Upper lobe of left lung (tissue), 4 donors: ENCODE data around the gene CNOT4.

ENCODE experiments used
- EP300 ChIP-seq, 4 donors: sonication (generic); formaldehyde crosslinking; IDR thresholded peaks; one replicate each; pipeline ENCODE4 v1.5.1; 2017; ENCODE audit warnings: antibody characterized with exemption in 4 of 4, control low read depth in 2 of 4
- POLR2A ChIP-seq, 4 donors: fragments of 450-650 bp; IDR thresholded peaks; one replicate each; pipeline ENCODE4 v1.5.1; 2016 to 2017; ENCODE audit warnings: antibody characterized with exemption in 4 of 4, mild to moderate bottlenecking in 2 of 4

DNA sequence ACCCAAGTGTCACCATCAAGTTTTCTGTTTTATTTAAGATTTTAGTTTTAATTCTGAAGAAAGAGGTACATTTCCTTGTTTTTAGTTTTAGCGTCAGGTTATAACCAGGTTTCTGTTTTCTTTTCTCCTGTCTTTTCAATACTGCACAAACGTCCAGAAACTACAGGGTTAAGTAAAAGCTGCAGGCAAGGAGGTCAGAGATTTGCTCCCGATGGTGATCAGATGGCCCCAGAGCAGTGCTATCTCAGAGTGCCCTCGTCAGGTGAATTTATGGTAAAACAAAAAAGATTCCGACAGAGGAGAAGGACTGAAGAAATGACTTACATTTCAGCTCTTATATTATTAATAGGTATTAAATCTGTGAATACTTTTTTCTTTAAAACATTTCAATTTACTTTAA lies 148.1 kb downstream of the CNOT4 start:
- TF ChIP-seq POLR2A (IDR thresholded peaks at IDR 0.05) (no peak), EP300 (IDR thresholded peaks at IDR 0.05) (no peak)
